ENCODE data around the gene TAS2R60.

TAS2R60 gene

DNA sequence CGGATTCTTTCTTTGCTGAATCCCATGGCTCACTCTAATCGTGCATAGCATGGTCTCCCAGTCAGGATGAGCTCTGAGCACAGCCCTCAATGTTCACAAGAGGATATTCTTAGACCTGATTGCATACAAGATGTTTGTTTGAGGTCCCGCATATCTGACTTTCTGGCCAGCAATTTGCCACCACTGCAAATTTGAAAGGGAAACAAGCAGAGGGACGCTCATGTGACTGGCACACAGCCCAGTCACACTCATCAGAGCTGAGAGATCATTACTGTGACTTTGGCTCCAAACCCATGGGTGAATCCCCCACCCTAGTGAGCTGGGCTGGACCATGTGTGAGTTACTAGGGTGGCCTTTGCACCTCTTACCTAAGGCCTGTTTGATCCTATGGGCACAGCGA, 44.3 kb downstream of the TAS2R60 start:
- H3K36me3 ChIP-seq (ENCODE audit: control insufficient read depth in 1 of 2, insufficient read depth in 2 of 2, low read length in 2 of 2): no peaks in the 10 kb centered on the region
- H3K9me3 ChIP-seq (ENCODE audit: control insufficient read depth in 1 of 2, low read length in 2 of 2): no peaks in the 10 kb centered on the region
- no peak overlapping the region for H3K4me3 ChIP-seq (ENCODE audit: low read depth in 1 of 2, low read length in 2 of 2)
- no peak overlapping the region for H3K27ac ChIP-seq (ENCODE audit: low read depth, low read length)
- H3K9ac ChIP-seq (ENCODE audit: low read depth in 1 of 2, low read length in 2 of 2): no peak overlapping the region
- H3K27me3 ChIP-seq (ENCODE audit: control insufficient read depth in 1 of 2, insufficient read depth in 2 of 2, low read length in 2 of 2): no peaks in the 10 kb centered on the region
- peaks cover 0 to 20% of the 10 kb centered on the region in 2 donors for H3K4me1 ChIP-seq (ENCODE audit: control insufficient read depth in 1 of 2, insufficient read depth in 2 of 2, low read length in 2 of 2)

DNA sequence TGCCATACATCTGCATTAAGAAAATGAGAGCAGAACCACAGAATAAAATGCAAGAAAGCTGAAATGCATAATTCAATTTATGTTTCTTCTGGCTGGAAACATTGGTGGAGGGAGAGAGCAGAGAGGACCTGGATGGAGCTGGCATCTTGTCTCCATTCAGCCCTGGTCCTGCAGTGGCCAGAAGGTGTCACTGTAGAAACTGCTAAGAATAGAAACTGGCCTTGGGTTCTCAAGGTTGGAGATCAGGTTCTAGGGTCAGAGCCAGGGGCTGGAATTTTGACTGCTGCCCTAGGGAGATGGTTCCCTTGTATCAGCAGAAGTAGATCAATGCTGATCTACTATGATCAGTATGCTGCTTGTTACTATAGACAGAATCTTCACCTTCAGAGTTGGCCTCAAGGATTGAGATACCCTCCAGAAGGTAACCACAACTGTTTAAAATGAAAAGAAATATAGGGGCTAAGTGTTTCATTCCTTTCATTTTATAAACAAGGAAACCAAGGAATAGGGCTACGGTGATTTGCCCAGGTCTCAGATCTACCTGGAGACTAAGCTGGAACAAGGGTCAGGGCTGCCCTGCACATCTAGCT, 47.6 kb downstream of the TAS2R60 start:
- H3K36me3 ChIP-seq (ENCODE audit: control insufficient read depth in 1 of 2, insufficient read depth in 2 of 2, low read length in 2 of 2): no peaks in the 10 kb centered on the region
- no peak overlapping the region for H3K27ac ChIP-seq (ENCODE audit: low read depth, low read length)
- no peak overlapping the region for H3K4me3 ChIP-seq (ENCODE audit: low read depth in 1 of 2, low read length in 2 of 2)
- no peaks in the 10 kb centered on the region for H3K27me3 ChIP-seq (ENCODE audit: control insufficient read depth in 1 of 2, insufficient read depth in 2 of 2, low read length in 2 of 2)
- H3K9ac ChIP-seq (ENCODE audit: low read depth in 1 of 2, low read length in 2 of 2): no peak overlapping the region
- H3K4me1 ChIP-seq (ENCODE audit: control insufficient read depth in 1 of 2, insufficient read depth in 2 of 2, low read length in 2 of 2): peaks cover 0 to 20% of the 10 kb centered on the region in 2 donors
- no peaks in the 10 kb centered on the region for H3K9me3 ChIP-seq (ENCODE audit: control insufficient read depth in 1 of 2, low read length in 2 of 2)

DNA sequence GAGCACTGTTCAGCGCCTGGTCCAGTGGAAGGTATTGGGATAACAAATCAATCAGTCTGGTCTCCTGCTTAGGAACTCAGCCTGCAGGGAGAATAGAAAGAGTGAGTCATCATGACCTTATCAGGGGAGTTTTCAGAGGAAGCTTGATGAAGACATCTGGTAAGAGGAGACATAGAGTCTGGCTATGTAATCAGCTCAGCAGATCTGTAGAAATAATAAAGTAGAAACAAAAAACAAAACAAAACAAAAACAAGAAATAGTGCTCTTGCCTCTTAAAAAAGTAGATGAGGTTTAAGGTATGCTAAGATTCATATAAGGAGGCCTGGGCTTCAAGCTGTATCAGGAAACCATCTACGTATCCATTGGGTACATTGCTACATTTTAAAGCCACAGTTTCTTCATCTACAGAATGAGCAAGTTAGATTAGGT, 48.8 kb downstream of the TAS2R60 start:
- Histone ChIP-seq H3K27me3 (ENCODE audit: control insufficient read depth in 1 of 2, insufficient read depth in 2 of 2, low read length in 2 of 2) (no peaks in the 10 kb centered on the region), H3K36me3 (ENCODE audit: control insufficient read depth in 1 of 2, insufficient read depth in 2 of 2, low read length in 2 of 2) (no peaks in the 10 kb centered on the region), H3K4me1 (ENCODE audit: control insufficient read depth in 1 of 2, insufficient read depth in 2 of 2, low read length in 2 of 2) (peaks cover 0 to 15% of the 10 kb centered on the region in 2 donors), H3K9me3 (ENCODE audit: control insufficient read depth in 1 of 2, low read length in 2 of 2) (no peaks in the 10 kb centered on the region), H3K4me3 (ENCODE audit: low read depth in 1 of 2, low read length in 2 of 2) (no peak overlapping the region), H3K9ac (ENCODE audit: low read depth in 1 of 2, low read length in 2 of 2) (no peak overlapping the region), H3K27ac (ENCODE audit: low read depth, low read length) (no peak overlapping the region)

DNA sequence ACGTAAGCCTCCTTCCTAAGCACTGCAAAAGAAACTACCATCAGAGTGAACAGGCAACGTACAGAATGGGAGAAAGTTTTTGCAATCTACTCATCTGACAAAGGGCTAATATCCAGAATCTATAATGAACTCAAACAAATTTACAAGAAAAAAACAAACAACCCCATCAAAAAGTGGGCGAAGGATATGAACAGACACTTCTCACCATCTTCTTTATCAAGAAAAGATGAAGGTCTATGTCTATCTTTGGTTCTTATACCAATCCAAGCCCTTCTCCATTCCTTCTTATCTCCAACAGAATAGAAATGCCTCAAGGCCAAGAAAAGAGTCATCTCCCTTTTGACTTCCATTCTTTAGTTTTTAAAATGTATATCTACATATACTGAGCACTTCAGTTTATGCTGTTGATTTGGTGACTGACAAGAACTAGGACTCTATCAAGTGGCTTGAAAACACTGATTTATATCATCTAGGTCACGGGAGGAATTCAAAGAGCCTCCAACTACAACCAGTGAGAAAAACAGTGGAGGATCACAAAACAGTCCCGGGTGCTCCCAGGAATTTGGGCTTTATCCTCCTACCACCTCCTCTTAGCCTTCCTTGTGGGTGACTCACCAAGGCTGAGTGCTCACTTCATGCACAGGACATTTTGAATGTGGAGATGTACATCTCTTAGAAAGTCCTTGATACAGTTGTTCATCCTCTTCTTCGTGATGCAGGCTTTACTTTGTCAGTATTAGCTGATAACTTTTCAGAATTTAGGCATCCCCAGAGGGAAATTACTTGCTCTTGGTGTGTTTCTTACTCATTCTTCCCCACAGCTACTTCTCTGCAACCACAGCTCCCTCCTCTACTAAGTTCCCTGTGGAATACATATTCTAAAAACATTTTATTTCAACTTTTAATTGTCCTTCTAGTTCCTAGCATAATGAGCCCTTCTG, 49.8 kb downstream of the TAS2R60 start:
- no peak overlapping the region for H3K27ac ChIP-seq (ENCODE audit: low read depth, low read length)

DNA sequence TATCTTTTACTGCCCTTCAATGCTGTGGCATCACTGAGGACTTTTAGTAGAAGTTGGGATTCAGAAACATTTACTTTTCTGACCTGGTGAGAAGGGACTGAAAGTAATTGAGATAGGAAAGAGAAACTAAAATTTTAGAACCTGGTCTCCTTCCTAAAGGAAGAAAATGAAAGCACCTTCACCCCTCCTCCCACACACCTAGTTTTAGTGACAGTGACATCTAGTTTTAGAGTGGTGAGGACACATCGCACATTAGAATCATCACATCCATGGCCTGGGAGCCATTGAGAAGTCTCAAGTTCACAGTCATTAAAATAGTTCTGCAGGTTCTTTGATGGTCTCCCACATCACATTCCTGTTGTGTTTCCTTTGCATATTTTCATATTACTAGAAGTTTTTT, 50.5 kb downstream of the TAS2R60 start:
- Histone ChIP-seq H3K27me3 (ENCODE audit: control insufficient read depth in 1 of 2, insufficient read depth in 2 of 2, low read length in 2 of 2) (no peaks in the 10 kb centered on the region), H3K9ac (ENCODE audit: low read depth in 1 of 2, low read length in 2 of 2) (no peak overlapping the region), H3K4me3 (ENCODE audit: low read depth in 1 of 2, low read length in 2 of 2) (no peak overlapping the region), H3K9me3 (ENCODE audit: control insufficient read depth in 1 of 2, low read length in 2 of 2) (no peaks in the 10 kb centered on the region), H3K36me3 (ENCODE audit: control insufficient read depth in 1 of 2, insufficient read depth in 2 of 2, low read length in 2 of 2) (no peaks in the 10 kb centered on the region), H3K27ac (ENCODE audit: low read depth, low read length) (no peak overlapping the region), H3K4me1 (ENCODE audit: control insufficient read depth in 1 of 2, insufficient read depth in 2 of 2, low read length in 2 of 2) (peaks cover 0 to 4% of the 10 kb centered on the region in 2 donors)

More for the DNA sequence above, 49.8 kb downstream of the TAS2R60 start:
- Histone ChIP-seq H3K9ac (ENCODE audit: low read depth in 1 of 2, low read length in 2 of 2) (no peak overlapping the region), H3K4me3 (ENCODE audit: low read depth in 1 of 2, low read length in 2 of 2) (no peak overlapping the region), H3K4me1 (ENCODE audit: control insufficient read depth in 1 of 2, insufficient read depth in 2 of 2, low read length in 2 of 2) (peaks cover 0 to 8% of the 10 kb centered on the region in 2 donors), H3K36me3 (ENCODE audit: control insufficient read depth in 1 of 2, insufficient read depth in 2 of 2, low read length in 2 of 2) (no peaks in the 10 kb centered on the region), H3K9me3 (ENCODE audit: control insufficient read depth in 1 of 2, low read length in 2 of 2) (no peaks in the 10 kb centered on the region), H3K27me3 (ENCODE audit: control insufficient read depth in 1 of 2, insufficient read depth in 2 of 2, low read length in 2 of 2) (no peaks in the 10 kb centered on the region)

All from duodenal mucosa (tissue), 2 donors.